Epithelial cell of proximal tubule (primary cell): ENCODE measurements around the gene ELAC2. TPM values are rescaled to one million over a fixed set of nuclear protein-coding genes. Genes with fewer than 3 reads are reported as not detected.

Experiments
- DNase-seq: peaks from one replicate; pipeline ENCODE4 v3.0.0-alpha.2; 2011; ENCODE audit warnings: low read depth
- H3K4me3 ChIP-seq: 2 replicates; pipeline ENCODE4 v1.5.1; 2011; ENCODE audit warnings: low read depth, mild to moderate bottlenecking, low read length
- CTCF ChIP-seq: conservative IDR thresholded peaks from 2 replicates; pipeline ENCODE4 v1.5.1; 2012; ENCODE audit warnings: low read depth, mild to moderate bottlenecking, low read length
- total RNA-seq: library from RNA; depleted of rRNA; stranded (reverse); fragments of >200 nt; gene quantifications from 2 replicates; pipeline ENCODE4 v1.2.3, GENCODE V29; 2015

Gene ELAC2
- total RNA-seq, 1 donor from 2014 or later: 75.4 TPM

- TF ChIP-seq CTCF: no peak
- DNase-seq: no peak
- H3K4me3 ChIP-seq: no peak overlapping the region
Observed at GRCh38 chr17:13030056-13030455, 12.2 kb upstream of the ELAC2 start.

DNA sequence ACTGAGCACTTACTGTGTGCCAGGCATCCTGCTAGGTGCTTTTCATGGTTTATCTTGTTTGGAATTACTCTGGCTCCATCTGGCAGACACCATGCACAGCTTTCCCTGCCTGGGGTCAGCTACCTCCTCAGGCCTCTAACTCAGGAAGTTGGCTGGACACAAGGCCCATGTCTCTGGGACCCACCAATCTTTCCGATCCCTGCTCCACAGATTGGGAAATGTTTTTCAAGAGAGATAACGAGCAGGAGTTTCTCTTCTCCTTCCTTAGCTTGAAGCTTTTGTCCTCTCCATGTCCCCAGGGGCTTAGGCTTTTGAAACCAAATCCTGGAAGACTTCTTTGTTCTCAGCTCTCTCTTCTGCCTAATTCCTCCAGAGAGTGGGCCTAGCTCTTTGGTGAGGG is 11.5 kb upstream of the ELAC2 start:
- DNase-seq: no peak
- no peak overlapping the region for H3K4me3 ChIP-seq
- TF ChIP-seq CTCF: no peak

DNA sequence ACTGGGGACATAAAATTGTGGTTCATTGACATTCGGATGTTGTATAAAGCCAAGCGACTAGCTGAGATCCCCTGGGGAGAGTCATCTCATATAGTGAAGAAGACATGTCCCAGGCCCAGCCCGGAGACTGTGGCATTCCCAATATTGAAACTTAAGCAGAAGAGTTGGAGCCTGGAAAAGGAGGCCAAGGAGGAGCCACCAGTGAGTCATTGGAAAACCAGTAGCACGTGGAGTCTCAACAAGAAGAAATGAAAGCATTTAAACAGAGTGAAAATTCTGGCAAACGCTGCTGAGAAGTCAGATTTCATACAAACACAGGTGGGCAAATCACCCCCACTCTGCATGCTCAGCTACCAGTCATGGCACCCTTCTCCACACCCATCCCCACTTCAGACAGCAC is 9.4 kb upstream of the ELAC2 start:
- no peak for TF ChIP-seq CTCF
- no peak for DNase-seq
- H3K4me3 ChIP-seq: no peak overlapping the region

DNA sequence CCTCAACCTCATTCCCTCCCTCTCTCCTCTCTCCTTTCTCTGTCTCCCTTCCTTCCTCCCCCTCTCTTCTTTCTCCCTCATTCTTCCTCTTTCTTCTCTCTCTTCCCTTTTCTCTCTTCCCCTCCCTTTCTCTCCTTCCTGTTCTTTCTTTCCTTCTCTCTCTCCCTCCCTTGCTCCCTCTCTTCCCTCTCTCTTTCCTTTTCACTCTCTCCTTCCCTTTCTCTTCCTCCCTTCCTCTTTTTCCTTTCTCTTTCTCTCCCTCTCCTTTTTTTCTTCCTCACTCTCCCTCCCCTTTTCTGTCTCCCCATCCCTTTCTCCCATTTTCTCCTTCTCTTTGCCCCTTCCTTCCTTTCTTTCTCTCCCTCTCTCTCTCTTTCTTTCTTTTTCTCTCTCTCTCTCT is 7.9 kb upstream of the ELAC2 start:
- TF ChIP-seq CTCF: no peak
- H3K4me3 ChIP-seq: no peak overlapping the region
- no peak for DNase-seq

DNA sequence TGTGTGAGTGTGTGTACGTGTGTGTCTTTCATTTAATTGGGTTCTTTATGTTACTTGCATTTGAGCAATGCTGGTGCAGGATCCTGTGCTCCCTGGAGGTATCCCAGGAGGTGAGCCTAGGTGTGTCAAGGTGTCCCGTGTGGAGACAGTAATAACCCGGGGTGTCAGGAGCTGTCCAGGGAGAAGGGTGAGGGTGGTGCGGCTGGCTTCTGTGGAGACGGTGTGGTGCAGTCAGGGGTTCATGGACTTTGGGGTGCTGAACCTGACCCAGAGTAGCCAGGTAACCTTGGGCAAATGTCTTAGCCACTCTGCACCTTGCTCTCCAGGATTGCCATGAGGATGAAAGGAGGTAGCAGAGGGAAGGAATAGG is 7.4 kb upstream of the ELAC2 start:
- TF ChIP-seq CTCF: no peak
- H3K4me3 ChIP-seq: no peak overlapping the region
- DNase-seq: no peak

GRCh38 chr17:13024526-13025257 is 6.9 kb upstream of the ELAC2 start:
- peak; percentile 98 for TF ChIP-seq CTCF
- H3K4me3 ChIP-seq: no peak overlapping the region
- DNase-seq: no peak

DNA sequence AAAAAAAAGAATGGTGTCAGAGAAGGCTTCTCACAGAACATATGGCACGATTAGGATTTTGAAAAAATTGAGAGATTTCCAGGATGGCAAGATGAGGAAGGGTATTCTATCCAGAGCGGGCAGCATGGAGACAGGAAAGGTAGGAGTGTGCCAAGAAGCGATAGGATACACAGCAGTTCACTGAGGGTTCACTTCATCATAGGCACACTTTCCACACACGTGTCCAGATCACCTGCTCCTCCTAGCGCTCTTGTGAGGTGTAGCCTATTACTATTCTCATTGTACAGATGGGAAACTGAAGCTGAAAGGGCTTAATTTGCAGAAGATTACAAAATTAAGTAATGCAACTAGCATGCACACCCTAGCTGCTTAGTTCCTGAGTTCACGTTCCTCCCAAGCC is 6.2 kb upstream of the ELAC2 start:
- H3K4me3 ChIP-seq: no peak overlapping the region
- no peak for TF ChIP-seq CTCF
- no peak for DNase-seq
